OCI-LY7 (cell line): ENCODE measurements around the gene KRT6B. TPM values are rescaled to one million over a fixed set of nuclear protein-coding genes. Genes with fewer than 3 reads are reported as not detected.

ENCODE experiments used
- BruUV-seq: library from RNA; stranded (reverse); fragments of 400-500 nt; replicated peaks from 2 replicates; lab custom pipeline; 2021; lab: Mats Ljungman, UMichigan
- CTCF ChIA-PET: fragments of 300-600 bp; sonication (Branson Sonifier 250); formaldehyde crosslinking; loops from one replicate; lab custom pipeline; 2022; ENCODE audit warnings: antibody characterized with exemption; ENCODE audit not compliant: unreplicated experiment; lab: Charles Lee
- POLR2A ChIA-PET: fragments of 300-600 bp; sonication (Branson Sonifier 250); formaldehyde crosslinking; loops from one replicate; lab custom pipeline; 2022; ENCODE audit warnings: antibody characterized with exemption; lab: Charles Lee
- DNase-seq: peaks from one replicate; pipeline ENCODE4 v3.0.0-alpha.2; 2015; ENCODE audit warnings: low spot score
- H2AFZ ChIP-seq: fragments of 200-600 bp; sonication (generic), shearing (Covaris generic); 2 replicates; pipeline ENCODE4 v1.6.1; 2014; ENCODE audit warnings: mild to moderate bottlenecking, antibody characterized with exemption, low read length, moderate library complexity
- H3K27ac ChIP-seq: fragments of 200-600 bp; sonication (generic); 2 replicates; pipeline ENCODE4 v1.5.1; 2014; ENCODE audit warnings: mixed run types, low read depth, mild to moderate bottlenecking, moderate library complexity, low read length, inconsistent platforms; ENCODE audit not compliant: poor library complexity, severe bottlenecking
- H3K36me3 ChIP-seq: fragments of 200-600 bp; sonication (generic); 2 replicates; pipeline ENCODE4 v1.6.1; 2014; ENCODE audit warnings: mild to moderate bottlenecking, antibody characterized with exemption, low read length, moderate library complexity, mixed read lengths; ENCODE audit not compliant: insufficient read depth
- H3K4me1 ChIP-seq: fragments of 200-600 bp; sonication (generic); 2 replicates; pipeline ENCODE4 v1.5.1; 2014; ENCODE audit warnings: mild to moderate bottlenecking, low read length; ENCODE audit not compliant: insufficient read depth, poor library complexity, severe bottlenecking
- H3K4me2 ChIP-seq: fragments of 200-600 bp; sonication (generic); 2 replicates; pipeline ENCODE4 v1.6.1; 2014; ENCODE audit warnings: mild to moderate bottlenecking, low read length
- H3K4me3 ChIP-seq: fragments of 200-600 bp; sonication (generic); 2 replicates; pipeline ENCODE4 v1.5.1; 2014; ENCODE audit warnings: mild to moderate bottlenecking, low read depth, low read length; ENCODE audit not compliant: poor library complexity, severe bottlenecking
- H3K79me2 ChIP-seq: fragments of 200-600 bp; sonication (generic); 2 replicates; pipeline ENCODE4 v1.6.1; 2016; ENCODE audit warnings: low read depth, mild to moderate bottlenecking, low read length, moderate library complexity, mixed read lengths; ENCODE audit not compliant: insufficient read depth
- H3K9me2 ChIP-seq: fragments of 200-600 bp; sonication (generic); 2 replicates; pipeline ENCODE4 v1.6.1; 2016; ENCODE audit warnings: mild to moderate bottlenecking, low read length, mixed read lengths; ENCODE audit not compliant: insufficient read depth
- H3K9me3 ChIP-seq: fragments of 200-600 bp; sonication (generic); 2 replicates; pipeline ENCODE4 v1.6.1; 2014; ENCODE audit warnings: mild to moderate bottlenecking, mixed run types, low read length, mixed read lengths
- H4K20me1 ChIP-seq: fragments of 200-600 bp; sonication (generic); 2 replicates; pipeline ENCODE4 v1.6.1; 2014; ENCODE audit warnings: mild to moderate bottlenecking, antibody characterized with exemption, low read length, moderate library complexity, mixed read lengths; ENCODE audit not compliant: insufficient read depth
- CTCF ChIP-seq: fragments of 200-600 bp; sonication (generic); conservative IDR thresholded peaks from 2 replicates; pipeline ENCODE4 v1.5.1; 2014; ENCODE audit warnings: mild to moderate bottlenecking, antibody characterized with exemption, low read length, moderate library complexity, mixed read lengths
- EZH2phosphoT487 ChIP-seq: fragments of 200-600 bp; sonication (generic); IDR thresholded peaks from 2 replicates; pipeline ENCODE4 v1.6.1; 2018; ENCODE audit warnings: low read depth, borderline replicate concordance, mild to moderate bottlenecking, mixed run types, antibody characterized with exemption, low read length, moderate library complexity, mixed read lengths
- intact Hi-C: fragments of 100-400 bp; cut with micrococcal nuclease; formaldehyde crosslinking; loops from one replicate; pipeline ENCODE4 v1.10.0; 2022; ENCODE audit not compliant: unreplicated experiment
- total RNA-seq, 2 experiments: library from RNA; depleted of rRNA in 1 of 2; stranded (reverse); fragments of >200 nt in 1 of 2; shearing (Covaris generic) in 1 of 2; gene quantifications; 2 replicates each; pipeline ENCODE4 v1.2.3, GENCODE V29; 2014 to 2022

The KRT6B gene
- total RNA-seq, 2 experiments from 2014 or later = not detected

DNA sequence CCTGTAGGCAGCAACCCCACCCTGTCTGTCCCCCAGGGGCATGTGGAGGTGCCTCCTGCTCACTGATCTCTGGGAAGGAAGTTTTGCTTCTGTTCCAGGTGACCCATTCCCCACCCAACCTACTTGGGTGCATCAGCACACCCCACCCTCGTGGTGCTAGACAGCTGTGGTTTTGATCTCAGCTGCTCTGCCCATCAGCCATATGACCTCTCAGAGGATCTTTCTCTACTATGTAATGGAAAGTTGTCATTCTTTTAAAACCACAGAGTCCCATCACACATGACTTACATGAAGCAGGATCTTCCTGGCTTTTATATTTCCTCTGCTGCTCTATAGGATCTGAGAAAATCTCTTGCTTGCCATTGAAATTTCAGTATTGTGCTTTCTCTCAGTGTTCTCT lies 32.3 kb downstream of the KRT6B start:
- no TSS peak for BruUV-seq
- H4K20me1 ChIP-seq = no peaks in the 10 kb centered on the region
- no peaks in the 10 kb centered on the region for H3K4me1 ChIP-seq
- H3K36me3 ChIP-seq = no peaks in the 10 kb centered on the region
- ChIA-PET POLR2A (no interaction called here), CTCF (no interaction called here)
- H3K27ac ChIP-seq = no peak overlapping the region
- H3K9me3 ChIP-seq = no peaks in the 10 kb centered on the region
- H3K4me3 ChIP-seq = no peak overlapping the region
- H3K4me2 ChIP-seq = no peak overlapping the region
- no peaks in the 10 kb centered on the region for H3K9me2 ChIP-seq
- DNase-seq = no peak
- no peak overlapping the region for H2AFZ ChIP-seq
- TF ChIP-seq EZH2phosphoT487 = no peak
- TF ChIP-seq CTCF = no peak
- no peaks in the 10 kb centered on the region for H3K79me2 ChIP-seq
- intact Hi-C loops = no loop called here

DNA sequence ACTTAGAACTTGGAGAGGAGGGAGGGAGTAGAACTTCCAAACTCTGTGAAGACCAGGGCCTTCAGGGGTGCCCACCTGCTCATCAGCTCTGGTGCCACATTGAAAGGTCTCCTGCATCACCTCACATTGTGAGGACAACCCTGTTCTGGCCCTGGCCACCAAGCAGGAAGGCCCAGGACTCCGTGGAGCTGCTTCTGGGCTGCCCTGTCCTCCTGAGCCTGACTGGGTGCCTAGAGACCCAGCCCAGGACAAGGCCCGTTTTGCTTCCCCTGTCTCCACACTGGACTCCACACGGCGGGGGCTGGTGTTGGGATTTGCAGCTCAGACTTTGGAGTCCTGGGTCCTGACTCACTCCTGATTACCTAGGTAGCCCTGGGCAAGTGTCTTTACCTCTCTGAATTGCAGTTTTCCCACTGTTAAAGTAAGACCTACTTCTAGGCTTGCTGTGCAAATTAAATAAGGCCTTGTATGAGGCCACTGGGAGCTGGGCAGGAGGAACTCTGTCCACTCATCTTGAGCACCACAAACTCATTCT lies 33.3 kb downstream of the KRT6B start:
- Histone ChIP-seq H4K20me1 (no peaks in the 10 kb centered on the region), H3K27ac (no peak overlapping the region), H3K4me2 (no peak overlapping the region), H3K36me3 (no peaks in the 10 kb centered on the region), H3K4me1 (no peaks in the 10 kb centered on the region), H3K9me3 (no peaks in the 10 kb centered on the region), H2AFZ (no peak overlapping the region), H3K79me2 (no peaks in the 10 kb centered on the region), H3K4me3 (no peak overlapping the region), H3K9me2 (no peaks in the 10 kb centered on the region)
- intact Hi-C loops = no loop called here
- no TSS peak for BruUV-seq
- TF ChIP-seq CTCF (no peak), EZH2phosphoT487 (no peak)
- ChIA-PET POLR2A (no interaction called here), CTCF (no interaction called here)
- no peak for DNase-seq

DNA sequence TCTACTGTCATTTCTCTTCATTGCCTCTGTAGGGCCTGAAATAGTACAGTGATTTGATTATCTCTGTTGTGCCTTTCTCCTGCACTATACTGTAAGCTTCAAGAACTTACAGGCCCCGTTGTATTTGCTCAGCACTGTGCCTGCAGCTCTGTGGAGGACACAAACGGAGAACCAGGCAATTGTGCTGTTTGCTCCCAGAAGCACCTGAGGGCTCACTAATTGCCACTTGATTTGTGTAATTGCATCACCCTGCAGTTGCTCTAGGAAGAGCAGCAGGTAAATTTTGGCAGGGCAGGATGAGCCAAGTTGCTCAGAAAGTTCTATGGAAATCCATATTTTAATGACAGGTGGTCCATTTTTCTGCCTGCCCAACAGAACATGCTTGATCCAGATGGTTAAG lies 34.2 kb downstream of the KRT6B start:
- Histone ChIP-seq H3K4me1 (no peaks in the 10 kb centered on the region), H4K20me1 (no peaks in the 10 kb centered on the region), H3K9me2 (no peaks in the 10 kb centered on the region), H3K27ac (no peak overlapping the region), H3K79me2 (no peaks in the 10 kb centered on the region), H3K9me3 (no peaks in the 10 kb centered on the region), H2AFZ (no peak overlapping the region), H3K4me3 (no peak overlapping the region), H3K36me3 (no peaks in the 10 kb centered on the region), H3K4me2 (no peak overlapping the region)
- no peak for DNase-seq
- BruUV-seq = no TSS peak
- intact Hi-C loops = no loop called here
- ChIA-PET CTCF (no interaction called here), POLR2A (interaction anchor here (0.6 kb wide), 1 partner anchor 140 kb away, joined by 3 read pairs; no protein-coding TSS in a partner anchor)
- TF ChIP-seq CTCF (no peak), EZH2phosphoT487 (no peak)
